GM19099 (cell line): ENCODE measurements around the gene ZNF747.

Experiments used
- POLR2A ChIP-seq: IDR thresholded peaks from 3 replicates; pipeline ENCODE4 v1.6.1; 2011; ENCODE audit warnings: low read depth; ENCODE audit not compliant: insufficient read length; ENCODE audit errors: extremely low read depth

The ZNF747 gene

GRCh38 chr16:30510376-30510938, 24.2 kb downstream of the ZNF747 start:
- no peak for TF ChIP-seq POLR2A

- no peak for TF ChIP-seq POLR2A
Measured at GRCh38 chr16:30509081-30509765, 25.4 kb downstream of the ZNF747 start.

- TF ChIP-seq POLR2A, result no peak
Measured at GRCh38 chr16:30503403-30504296, 31.0 kb downstream of the ZNF747 start.

GRCh38 chr16:30499284-30499683, 35.4 kb downstream of the ZNF747 start:
- no peak for TF ChIP-seq POLR2A

GRCh38 chr16:30494709-30495108, 39.9 kb downstream of the ZNF747 start:
- TF ChIP-seq POLR2A, result no peak

- TF ChIP-seq POLR2A, result no peak
Measured at GRCh38 chr16:30493941-30494488, 40.6 kb downstream of the ZNF747 start.

GRCh38 chr16:30491744-30492308, 42.8 kb downstream of the ZNF747 start:
- TF ChIP-seq POLR2A, result no peak

GRCh38 chr16:30491229-30491628, 43.4 kb downstream of the ZNF747 start:
- TF ChIP-seq POLR2A, result no peak

GRCh38 chr16:30490210-30490609, 44.4 kb downstream of the ZNF747 start:
- TF ChIP-seq POLR2A, result no peak

- TF ChIP-seq POLR2A, result no peak
Measured at GRCh38 chr16:30488764-30489605, 45.7 kb downstream of the ZNF747 start.

GRCh38 chr16:30485818-30486436, 48.7 kb downstream of the ZNF747 start:
- no peak for TF ChIP-seq POLR2A

- TF ChIP-seq POLR2A, result no peak
Measured at GRCh38 chr16:30484887-30485286, 49.8 kb downstream of the ZNF747 start.

- TF ChIP-seq POLR2A, result no peak
Measured at GRCh38 chr16:30482366-30482765, 52.3 kb downstream of the ZNF747 start.

GRCh38 chr16:30481381-30481780, 53.3 kb downstream of the ZNF747 start:
- TF ChIP-seq POLR2A, result no peak
